Muscle layer of colon (tissue), 2 donors: Measurements from ENCODE around the gene POLDIP3.
A peak's percentile ranks its signal among the peaks of the same experiment; 100 is the strongest.
"Not testable (repeated sequence)": the region's sequence is repeated elsewhere in the genome, so short reads cannot be mapped to it uniquely, and the experiment has no call there.

Experiments used
- H3K27ac ChIP-seq: one replicate; pipeline ENCODE4 v1.7.0; 2013; ENCODE audit warnings: low read depth, mild to moderate bottlenecking, low read length, moderate library complexity
- H3K27me3 ChIP-seq, 2 donors: one replicate each; pipeline ENCODE4 v1.7.0; 2013; ENCODE audit warnings: low read length in 2 of 2, mild to moderate bottlenecking in 2 of 2; ENCODE audit not compliant: insufficient read depth in 2 of 2, control insufficient read depth in 1 of 2
- H3K36me3 ChIP-seq: one replicate; pipeline ENCODE4 v1.7.0; 2013; ENCODE audit warnings: mild to moderate bottlenecking, low read length; ENCODE audit not compliant: insufficient read depth
- H3K4me1 ChIP-seq: one replicate; pipeline ENCODE4 v1.7.0; 2013; ENCODE audit warnings: mild to moderate bottlenecking, low read length; ENCODE audit not compliant: insufficient read depth
- H3K4me3 ChIP-seq, 2 donors: one replicate each; pipeline ENCODE4 v1.7.0; 2013; ENCODE audit warnings: low read length in 2 of 2, low read depth in 1 of 2, mild to moderate bottlenecking in 1 of 2, moderate library complexity in 1 of 2
- H3K9ac ChIP-seq: one replicate; pipeline ENCODE4 v1.7.0; 2013; ENCODE audit warnings: low read length
- H3K9me3 ChIP-seq: one replicate; pipeline ENCODE4 v1.7.0; 2013; ENCODE audit warnings: mild to moderate bottlenecking, low read length
- donor health status: abdominal sarcoma.
- donor health status: Adenocarcinoma of cecum.

POLDIP3 gene

DNA sequence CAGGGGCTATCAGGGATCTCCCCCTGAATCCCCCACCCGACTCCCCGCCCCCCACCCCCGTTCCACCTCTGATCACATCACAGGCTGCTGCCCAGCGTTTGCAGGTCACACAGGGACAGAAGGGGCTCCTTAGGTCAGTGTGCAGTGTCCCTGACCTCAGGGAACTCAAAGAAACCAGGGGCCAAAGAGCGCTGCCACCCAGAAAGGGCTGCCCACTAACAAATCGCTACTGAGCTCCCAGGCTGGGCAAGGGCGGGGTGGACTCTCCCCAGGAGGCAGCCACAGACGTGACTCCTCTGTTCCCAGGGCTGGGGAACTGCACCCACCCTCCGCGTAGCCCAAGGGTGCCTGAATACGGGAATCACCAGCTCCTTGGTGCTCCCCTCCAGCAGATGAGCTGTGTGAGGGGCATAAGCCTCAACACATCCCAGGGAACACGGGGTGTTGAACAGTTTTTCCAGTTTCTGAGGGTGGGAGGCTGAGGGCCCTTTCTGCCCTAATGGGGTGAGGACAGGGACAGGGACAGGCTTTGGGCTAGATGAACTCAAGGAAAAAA, 9.9 kb upstream of the POLDIP3 start:
- no peak overlapping the region for H3K27ac ChIP-seq

DNA sequence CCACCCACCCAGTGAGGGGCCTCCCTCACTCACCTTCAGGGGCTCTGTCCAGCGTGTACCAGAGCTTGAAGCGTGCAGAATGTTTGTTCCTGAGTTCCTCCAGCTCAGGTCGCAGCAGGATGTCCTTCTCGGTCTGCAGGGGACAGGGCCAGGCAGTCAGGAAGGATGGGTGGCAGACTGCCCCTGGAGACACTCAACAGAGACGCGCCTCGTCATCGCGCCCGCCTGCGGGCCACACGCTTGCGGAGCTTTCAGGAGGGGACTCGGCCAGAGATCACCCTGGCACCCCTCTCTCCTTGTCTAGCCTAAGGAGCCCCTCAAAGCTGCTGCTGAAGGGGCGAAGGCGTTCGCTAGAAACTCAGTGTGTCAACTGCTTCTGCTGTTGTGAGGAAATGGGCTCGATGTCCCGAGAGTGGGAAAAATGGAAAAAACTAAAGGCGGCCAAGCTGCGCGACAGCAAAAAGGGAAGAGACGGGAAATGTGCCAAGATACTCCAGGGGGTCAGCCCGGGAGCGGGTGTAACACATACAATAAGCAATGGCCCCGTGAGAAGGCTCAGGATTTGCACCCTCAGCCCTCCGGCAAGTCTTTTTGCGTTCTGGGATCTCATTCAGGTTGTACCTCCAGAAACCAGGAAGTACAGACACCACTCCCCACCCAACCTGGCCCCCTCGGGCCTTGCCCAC, 9.2 kb upstream of the POLDIP3 start:
- Histone ChIP-seq H3K9ac (no peak overlapping the region), H3K4me1 (peaks cover 14% of the 10 kb centered on the region), H3K4me3 (no peak overlapping the region), H3K36me3 (peaks cover 67% of the 10 kb centered on the region), H3K27me3 (no peaks in the 10 kb centered on the region), H3K27ac (no peak overlapping the region), H3K9me3 (no peaks in the 10 kb centered on the region)

More for the DNA sequence above, 9.9 kb upstream of the POLDIP3 start:
- H3K36me3 ChIP-seq = peaks cover 67% of the 10 kb centered on the region
- peaks cover 14% of the 10 kb centered on the region for H3K4me1 ChIP-seq
- no peak overlapping the region for H3K9ac ChIP-seq
- H3K4me3 ChIP-seq = no peak overlapping the region
- no peaks in the 10 kb centered on the region for H3K27me3 ChIP-seq
- no peaks in the 10 kb centered on the region for H3K9me3 ChIP-seq

DNA sequence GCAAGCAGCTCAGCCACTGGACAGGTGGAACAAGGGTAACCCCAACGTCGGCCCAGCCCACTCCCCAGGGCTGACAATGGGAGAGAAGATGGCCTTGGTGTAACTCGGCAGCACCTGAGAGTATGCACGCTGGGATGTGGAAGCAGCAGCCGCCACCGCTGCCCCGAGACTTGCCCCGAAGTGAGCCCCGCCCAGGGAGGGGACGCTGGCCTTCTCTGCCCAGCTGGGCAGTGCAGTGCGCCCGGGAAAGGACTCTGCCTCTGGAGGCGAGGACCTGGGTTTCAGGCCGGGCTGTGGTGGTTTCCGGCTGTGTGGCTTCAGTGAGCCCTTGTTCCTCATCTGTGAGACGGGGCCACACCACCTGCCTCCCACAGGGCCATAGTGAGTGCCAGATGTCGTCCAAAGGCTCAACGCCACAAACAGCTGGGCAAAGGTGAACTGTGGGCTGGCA, 8.6 kb upstream of the POLDIP3 start:
- no peaks in the 10 kb centered on the region for H3K27me3 ChIP-seq
- peaks cover 62% of the 10 kb centered on the region for H3K36me3 ChIP-seq
- no peak overlapping the region for H3K27ac ChIP-seq
- no peak overlapping the region for H3K9ac ChIP-seq
- H3K4me1 ChIP-seq = peaks cover 14% of the 10 kb centered on the region
- no peaks in the 10 kb centered on the region for H3K9me3 ChIP-seq
- no peak overlapping the region for H3K4me3 ChIP-seq

DNA sequence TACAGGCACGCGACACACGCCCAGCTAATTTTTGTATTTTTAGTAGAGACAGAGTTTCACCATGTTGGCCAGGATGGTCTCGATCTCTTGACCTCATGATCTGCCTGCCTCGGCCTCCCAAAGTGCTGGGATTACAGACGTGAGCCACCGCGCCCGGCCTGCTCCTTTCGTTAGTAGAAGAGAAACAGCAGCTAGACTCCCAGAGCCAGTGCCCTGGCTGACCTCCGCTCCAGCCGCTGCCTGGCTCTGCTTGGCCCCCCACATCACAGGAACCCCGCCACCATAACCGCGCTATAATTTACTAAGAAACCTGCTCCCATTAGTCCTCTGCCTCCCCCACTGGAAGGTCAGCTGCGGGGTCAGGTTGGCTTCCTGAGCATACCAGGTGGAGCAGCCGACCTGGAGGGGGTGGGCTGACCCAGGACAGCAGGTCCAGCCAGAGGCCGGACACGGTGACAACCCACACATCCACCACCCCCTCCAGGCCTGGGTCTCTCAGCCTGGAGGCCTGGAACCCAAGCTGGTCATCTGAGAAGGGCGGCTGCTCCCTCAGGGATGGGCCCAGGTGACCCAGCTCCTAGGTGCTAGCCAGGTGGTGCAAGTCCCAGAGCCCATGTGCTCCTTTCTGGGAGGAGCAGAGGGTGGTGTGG, 7.5 kb upstream of the POLDIP3 start:
- no peaks in the 10 kb centered on the region for H3K9me3 ChIP-seq
- H3K27ac ChIP-seq = no peak overlapping the region
- H3K27me3 ChIP-seq = no peaks in the 10 kb centered on the region
- H3K36me3 ChIP-seq = peaks cover 50% of the 10 kb centered on the region
- H3K4me1 ChIP-seq = peaks cover 14% of the 10 kb centered on the region
- H3K9ac ChIP-seq = no peak overlapping the region
- no peak overlapping the region for H3K4me3 ChIP-seq

DNA sequence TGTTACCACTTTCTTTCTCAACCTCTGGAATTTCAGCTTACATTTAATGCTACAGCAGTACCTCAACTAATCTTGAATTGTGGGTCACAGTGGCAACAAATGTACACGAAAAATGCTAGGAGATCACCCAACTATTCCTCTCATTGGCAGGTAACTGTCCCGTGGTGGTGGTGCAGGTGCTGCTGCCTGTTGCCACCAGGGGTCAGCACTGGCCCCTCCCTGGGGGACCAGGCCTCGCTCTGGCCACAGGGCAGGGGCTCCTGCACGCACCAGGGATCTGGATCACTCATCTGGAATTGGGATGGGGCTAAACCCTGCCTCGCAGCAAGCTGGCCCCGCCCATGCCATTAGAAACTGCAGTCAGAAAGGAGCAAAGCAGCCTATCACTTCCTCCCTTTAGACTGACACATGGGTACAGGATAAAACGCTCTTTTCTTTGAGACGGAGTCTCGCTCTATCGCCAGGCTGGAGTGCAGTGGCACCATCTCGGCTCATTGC, 6.9 kb upstream of the POLDIP3 start:
- Histone ChIP-seq H3K4me1 (peaks cover 14% of the 10 kb centered on the region), H3K27ac (peak overlapping the region; percentile 52), H3K36me3 (peaks cover 45% of the 10 kb centered on the region)

DNA sequence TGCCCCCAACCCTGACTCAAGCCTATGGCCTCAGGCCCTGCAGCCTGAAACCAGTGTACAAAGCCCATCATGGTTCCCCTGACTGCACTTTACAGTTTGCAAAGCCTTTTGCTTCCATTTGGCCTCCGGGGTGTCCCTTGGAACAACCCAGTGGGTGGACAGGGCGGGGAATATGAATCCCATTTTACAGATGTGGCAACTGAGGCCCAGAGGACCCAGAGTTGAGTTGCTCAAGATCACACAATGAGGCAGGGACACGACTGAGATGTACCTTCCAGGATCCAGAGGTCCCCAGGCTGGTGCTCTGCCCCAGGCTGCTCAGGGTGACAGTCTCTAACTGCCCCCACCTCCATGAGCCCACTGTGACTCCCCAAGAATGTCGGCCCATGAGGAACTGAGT, 5.4 kb upstream of the POLDIP3 start:
- no peaks in the 10 kb centered on the region for H3K27me3 ChIP-seq
- H3K36me3 ChIP-seq = peaks cover 33% of the 10 kb centered on the region
- H3K9me3 ChIP-seq = no peaks in the 10 kb centered on the region
- H3K4me3 ChIP-seq = no peak overlapping the region
- peaks cover 21% of the 10 kb centered on the region for H3K4me1 ChIP-seq
- no peak overlapping the region for H3K9ac ChIP-seq
- H3K27ac ChIP-seq = no peak overlapping the region

More for the DNA sequence above, 6.9 kb upstream of the POLDIP3 start:
- Histone ChIP-seq H3K9ac (peak overlapping the region; percentile 15), H3K27me3 (no peaks in the 10 kb centered on the region), H3K9me3 (no peaks in the 10 kb centered on the region), H3K4me3 (no peak overlapping the region)

DNA sequence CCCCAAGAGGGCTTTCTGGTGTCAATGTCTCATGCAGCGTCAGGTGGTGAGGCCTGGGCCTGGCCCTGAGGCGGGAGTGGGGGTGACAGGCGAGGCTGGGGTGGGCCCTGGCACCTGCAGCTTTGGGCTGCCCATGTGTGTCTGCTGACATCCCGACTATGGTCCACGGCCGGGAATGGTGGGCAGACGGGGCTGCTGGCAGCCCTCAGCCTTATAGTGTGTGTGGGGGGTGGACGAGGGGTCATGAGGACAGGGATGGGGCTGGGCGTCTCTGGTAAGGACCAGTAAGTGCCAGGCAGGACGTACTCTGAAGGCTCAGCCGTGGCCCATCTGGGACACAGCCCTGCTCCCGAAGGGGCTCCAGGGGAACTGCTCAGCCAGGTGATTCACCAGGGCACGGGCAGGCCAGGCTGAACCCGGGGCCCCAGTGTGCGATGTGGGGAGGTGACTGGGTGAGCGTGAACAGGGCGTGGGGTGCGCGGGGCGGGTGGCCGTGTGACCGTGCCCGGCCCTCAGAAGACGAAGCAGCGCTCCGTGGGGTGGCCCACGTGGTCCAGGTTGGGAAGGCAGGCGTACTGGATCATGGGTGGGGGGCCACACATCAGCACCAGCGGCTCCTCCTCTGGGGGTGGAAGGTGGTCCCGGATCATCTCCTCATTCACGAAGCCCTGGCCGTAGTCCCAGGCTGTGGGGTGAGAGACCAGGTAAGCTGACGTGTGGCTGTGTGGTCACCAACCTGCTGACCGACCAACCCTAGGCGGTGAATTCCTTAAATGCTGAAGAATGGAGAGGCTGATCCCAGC, 4.8 kb upstream of the POLDIP3 start:
- H3K4me1 ChIP-seq = peaks cover 21% of the 10 kb centered on the region
- no peak overlapping the region for H3K27ac ChIP-seq
- H3K36me3 ChIP-seq = peaks cover 33% of the 10 kb centered on the region
- no peaks in the 10 kb centered on the region for H3K9me3 ChIP-seq
- no peak overlapping the region for H3K9ac ChIP-seq
- H3K27me3 ChIP-seq = no peaks in the 10 kb centered on the region
- no peak overlapping the region for H3K4me3 ChIP-seq

DNA sequence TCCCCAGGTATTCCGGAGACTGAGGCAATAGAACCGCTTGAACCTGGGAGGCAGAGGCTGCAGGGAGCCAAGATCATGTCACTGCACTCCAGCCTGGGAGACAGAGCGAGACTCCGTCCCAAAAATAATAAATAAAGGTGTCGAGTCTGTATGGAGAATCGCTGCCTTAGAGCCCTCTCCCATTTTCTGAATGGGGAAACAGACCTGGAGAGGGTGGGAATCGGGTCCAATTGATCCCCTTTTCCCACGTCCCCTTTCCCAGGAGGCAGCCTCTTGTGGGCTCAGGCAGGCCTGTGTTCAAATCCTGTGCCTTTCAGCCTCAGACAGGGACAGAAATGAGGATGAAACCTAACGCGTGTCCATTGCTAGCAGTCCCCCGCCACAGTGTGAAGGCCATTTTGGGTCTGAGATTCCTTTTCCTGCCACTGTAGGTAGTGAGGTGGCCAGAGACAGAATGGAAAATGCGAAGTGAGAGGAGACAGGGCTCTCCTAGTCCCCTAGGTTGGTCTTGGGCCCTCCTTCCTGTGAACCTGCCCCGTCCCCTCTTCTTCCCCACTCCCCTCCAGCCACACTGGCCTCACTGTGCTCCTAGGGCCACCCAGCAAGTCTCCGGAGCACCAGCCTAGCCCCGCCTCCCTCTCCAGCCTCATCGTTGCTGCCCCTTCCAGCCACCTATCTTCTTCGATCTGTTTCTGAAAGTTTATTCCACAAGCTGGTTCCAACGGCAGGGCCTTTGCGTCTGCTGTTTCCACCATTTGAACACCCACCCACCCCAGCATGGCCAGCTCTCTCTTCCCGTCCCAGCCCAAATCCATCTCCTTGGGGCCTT, 2.7 kb upstream of the POLDIP3 start:
- Histone ChIP-seq H3K27ac (no peak overlapping the region), H3K4me3 (no peak overlapping the region), H3K9ac (no peak overlapping the region), H3K36me3 (peaks cover 20% of the 10 kb centered on the region), H3K9me3 (no peaks in the 10 kb centered on the region), H3K4me1 (peaks cover 35% of the 10 kb centered on the region), H3K27me3 (no peaks in the 10 kb centered on the region)

DNA sequence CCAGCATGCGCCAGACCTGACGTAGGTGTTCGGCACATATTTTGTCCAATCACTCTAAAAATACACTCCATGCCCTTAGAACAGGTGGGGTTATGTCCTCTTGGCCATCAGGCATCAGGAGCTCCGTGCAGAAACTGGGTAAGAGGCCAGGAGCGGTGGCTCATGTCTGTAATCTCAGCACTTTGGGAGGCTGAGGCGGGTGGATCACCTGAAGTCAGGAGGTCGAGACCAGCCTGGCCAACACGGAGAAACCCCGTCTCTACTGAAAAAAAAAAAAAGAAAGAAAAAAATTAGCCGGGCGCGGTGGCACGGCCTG, 1.1 kb upstream of the POLDIP3 start:
- not testable (repeated sequence) for H3K9me3 ChIP-seq, H3K27me3 ChIP-seq
- Histone ChIP-seq H3K36me3 (peaks cover 19% of the 10 kb centered on the region), H3K4me1 (peaks cover 40% of the 10 kb centered on the region), H3K27ac (peak overlapping the region; percentile 99), H3K9ac (peak overlapping the region; percentile 49), H3K4me3 (peak overlapping the region in 1 of 2 donors; percentile 76)

DNA sequence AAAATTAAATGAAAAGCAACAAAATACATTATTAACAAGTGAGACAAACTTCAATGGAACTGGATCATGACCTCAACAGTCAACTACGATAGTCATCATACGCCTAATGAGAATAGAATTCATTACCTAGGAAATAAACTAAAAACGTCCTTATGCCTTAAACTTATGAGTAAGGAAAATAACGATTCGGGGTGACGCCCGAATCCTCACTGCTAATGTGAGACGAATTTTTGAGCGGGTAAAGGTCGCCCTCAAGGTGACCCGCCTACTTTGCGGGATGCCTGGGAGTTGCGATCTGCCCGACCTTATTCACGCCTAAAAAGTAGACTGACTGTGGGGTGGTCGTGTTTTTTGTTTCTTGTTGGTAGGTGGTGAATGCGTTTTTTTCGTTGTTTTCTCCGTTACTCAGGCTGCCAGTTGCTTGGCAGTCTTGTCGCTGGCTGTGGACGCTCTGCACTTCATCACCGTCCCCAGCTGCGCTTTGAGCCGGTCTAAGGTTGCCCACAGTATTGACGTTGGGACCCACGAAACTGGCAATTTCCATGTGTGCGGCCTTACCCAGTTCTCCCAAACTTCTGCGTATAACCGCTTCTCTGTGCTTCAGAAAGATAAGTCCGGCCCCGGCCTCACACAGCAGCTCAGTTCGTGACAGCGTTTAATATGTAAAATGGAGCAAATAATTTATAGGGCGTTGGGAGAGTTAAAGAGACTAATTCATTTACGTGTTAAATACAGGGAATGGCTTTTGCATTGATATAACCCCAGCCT, 593 bp upstream of the POLDIP3 start:
- peak overlapping the region in 1 of 2 donors; percentile 76 for H3K4me3 ChIP-seq
- peaks cover 19% of the 10 kb centered on the region for H3K36me3 ChIP-seq
- H3K4me1 ChIP-seq = peaks cover 40% of the 10 kb centered on the region
- H3K9ac ChIP-seq = peak overlapping the region; percentile 49
- no peaks in the 10 kb centered on the region for H3K9me3 ChIP-seq
- H3K27me3 ChIP-seq = no peaks in the 10 kb centered on the region
- peak overlapping the region; percentile 99 for H3K27ac ChIP-seq
